ENCODE measurements around the gene TEKT5.
A peak's percentile ranks its signal among the peaks of the same experiment; 100 is the strongest.
"Not testable (repeated sequence)": the region's sequence is repeated elsewhere in the genome, so short reads cannot be mapped to it uniquely, and the experiment has no call there.

TEKT5 gene

DNA sequence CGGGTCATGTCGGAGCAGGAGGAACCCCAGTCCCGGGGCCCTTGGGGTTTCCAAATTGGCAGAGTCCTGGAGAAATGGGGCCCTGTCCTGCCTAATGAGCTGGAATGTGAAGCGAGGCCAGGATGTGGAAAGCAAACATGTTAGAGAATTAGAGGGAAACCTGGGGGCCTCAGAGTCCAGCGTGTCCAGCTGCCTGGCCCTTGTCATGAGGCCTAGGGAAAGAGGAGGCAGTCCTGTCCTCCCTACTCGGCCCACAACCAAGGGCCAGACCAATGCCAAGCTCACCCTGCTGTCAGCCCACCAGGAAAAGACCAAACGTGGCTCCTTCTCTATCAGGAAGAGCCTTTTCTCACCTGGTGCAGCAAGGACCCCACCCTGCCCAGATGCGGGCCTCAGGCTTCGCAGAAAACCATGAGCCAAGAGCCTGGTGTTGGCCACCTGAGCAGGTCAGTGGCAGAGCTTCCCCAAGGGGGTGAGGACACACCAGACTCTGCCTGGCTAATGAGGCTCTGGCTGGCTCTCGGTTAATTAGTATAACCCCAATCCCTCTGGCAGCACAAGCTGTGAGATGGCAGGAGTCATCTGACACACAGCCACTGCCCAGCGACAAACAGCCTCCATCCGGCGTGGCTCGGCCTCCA, 10.1 kb downstream of the TEKT5 start:
- no peak for DNase-seq

DNA sequence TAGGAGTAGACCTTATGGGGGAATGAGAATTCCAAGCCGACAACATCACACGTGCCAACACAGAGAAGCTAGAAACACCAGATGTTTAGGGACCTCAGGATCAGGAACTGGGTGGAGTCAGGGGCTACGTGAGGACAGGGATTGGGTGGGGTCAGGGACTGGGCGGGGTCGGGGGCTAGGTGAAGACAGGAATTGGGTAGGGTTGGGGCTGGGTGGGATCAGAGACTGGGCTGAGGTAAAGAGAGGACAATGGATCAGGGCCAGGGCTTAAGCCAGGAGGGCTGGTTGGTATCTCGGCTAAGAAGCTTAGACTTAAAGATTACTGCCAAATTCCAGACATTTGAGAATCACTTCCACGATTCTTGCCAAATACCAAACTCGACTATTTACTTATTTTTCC, 11.6 kb downstream of the TEKT5 start:
- DNase-seq: no peak

DNA sequence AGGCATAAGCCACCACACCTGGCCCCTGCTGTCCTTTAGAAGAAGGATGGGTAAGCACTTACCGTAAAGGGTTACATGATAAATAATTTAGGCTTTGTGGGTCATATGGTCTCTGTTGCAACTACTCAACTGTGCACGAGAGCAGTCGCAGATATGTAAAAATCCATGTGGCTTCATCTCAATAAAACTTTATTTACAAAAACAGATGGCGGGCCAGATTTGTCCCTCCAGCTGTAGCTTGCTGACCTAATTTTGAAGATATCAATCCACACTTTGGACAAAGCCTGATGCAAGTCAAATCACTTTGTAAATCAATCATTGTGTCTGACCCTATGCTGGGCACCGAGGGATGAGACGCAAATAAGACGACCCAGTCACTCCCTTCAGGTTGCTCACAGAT, 12.1 kb downstream of the TEKT5 start:
- no peak for DNase-seq

DNA sequence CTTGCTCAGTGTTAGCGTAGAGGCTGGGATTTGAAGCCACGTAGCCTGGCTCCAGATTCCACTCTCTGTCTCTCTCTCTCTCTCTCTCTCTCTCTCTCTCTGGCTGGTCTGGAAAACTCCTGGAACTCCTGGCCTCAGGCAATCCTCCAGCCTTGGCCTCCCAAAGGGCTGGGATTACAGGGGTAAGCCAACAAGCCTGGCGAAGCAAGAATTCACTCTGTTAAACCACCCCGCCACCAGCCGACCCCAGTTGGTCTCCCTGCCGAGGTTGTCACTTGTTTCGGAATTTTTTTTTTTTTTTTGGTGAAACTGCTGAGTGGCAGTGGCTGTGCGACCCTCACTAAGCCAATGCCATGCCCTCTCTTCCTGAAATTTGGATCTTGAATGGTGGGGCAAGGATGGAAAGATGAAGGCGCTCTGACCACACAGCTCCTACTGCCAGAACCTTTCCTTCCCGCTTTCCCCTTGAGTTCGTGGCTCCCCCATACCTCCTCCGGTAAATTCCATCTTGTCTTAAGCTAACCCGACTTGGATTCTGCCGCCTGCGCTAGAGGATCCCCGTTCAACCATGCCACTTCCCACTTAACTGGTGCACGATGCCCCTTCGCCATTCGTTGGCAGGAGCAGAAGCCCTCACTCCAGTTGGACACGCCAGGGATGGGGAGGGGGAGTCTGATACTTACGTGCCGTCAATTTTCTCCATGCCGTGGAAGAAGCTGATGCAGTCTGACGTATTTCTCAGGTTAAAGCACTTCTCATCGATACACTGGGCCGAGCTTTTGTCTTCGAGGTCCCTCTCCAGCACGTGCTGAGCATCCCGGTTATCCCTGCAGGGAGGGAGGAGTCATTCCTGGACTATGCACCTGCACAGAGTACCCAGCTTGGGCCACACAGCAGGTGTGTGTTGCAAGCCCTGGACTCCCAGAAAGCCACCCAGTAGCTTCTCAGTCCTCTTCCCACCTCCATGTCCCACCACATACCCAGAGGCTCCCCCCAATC, 13.1 kb downstream of the TEKT5 start:
- no peak for DNase-seq

DNA sequence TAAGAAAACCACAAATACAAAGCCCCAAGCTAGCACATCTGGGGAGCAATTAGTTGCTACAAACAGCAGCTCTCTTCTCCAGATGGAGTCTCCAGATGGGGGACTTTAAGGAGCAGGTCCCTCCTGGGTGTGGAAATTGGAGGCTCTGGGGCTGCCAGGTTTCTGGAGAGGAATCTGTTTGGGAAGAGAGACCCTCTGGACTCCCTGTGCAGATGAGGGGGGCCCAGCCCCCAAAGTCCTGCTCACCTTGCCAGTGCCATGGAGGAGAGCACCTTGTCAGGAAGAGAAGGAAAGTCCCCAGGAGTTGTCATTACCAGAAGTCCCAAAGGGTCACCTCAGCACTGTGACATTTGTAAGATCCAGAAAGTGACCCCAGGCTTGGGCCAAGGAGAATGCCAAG, 14.8 kb downstream of the TEKT5 start:
- no peak for DNase-seq

DNA sequence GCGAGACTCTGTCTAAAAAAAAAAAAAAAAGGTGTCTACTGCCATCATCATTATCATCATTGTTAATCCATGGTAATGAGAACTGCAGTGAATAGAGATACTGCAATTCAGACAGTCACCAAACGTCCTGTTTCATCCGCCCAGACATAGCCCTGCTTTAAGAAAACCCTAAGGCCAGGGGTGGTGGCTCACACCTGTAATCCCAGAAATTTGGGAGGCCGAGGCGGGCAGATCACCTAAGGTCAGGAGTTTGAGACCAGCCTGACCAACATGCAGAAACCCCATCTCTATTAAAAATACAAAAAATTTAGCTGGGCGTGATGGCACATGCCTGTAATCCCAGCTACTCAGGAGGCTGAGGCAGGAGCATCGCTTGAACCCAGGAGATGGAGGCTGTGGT, 15.3 kb downstream of the TEKT5 start:
- not testable (repeated sequence) for DNase-seq

DNA sequence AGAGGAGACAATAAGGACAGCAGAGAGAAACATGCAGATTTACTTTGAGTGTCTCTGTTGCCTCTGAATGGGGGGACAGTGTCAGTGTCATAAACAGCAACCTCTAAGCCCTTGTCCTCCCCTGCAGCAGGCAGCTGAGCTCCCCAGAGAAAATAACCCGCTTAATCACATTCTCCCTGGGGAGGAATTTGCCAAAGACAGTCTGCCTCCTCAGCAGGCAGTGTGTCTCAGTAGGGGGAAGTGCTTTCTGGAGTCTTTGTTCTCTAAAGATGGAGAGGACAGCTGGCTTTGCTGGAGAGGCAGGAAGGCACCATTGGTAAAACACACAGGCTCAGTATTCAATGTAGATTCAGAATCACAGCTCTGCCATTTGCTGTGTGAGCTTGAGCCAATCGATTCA, 16.1 kb downstream of the TEKT5 start:
- no peak for DNase-seq

DNA sequence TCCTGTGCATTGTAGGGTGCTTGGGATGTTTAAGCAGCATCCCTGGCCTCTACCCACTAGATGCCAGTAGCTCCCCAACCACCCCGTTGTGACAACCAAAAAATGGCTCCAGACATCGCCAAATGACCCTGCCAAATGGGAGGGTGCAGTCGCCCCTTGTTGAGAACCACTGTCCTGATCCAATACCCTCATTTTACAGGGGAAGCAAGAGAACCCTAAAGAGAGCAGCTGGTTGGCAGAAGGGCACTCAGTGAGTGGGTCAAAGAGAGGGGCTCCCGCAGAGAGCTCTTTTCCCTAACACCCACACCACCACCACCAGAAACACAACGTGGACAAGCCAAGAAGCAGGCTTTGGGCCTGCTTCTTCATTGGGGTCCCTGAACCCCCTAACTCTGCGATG, 18.4 kb downstream of the TEKT5 start:
- no peak for DNase-seq

DNA sequence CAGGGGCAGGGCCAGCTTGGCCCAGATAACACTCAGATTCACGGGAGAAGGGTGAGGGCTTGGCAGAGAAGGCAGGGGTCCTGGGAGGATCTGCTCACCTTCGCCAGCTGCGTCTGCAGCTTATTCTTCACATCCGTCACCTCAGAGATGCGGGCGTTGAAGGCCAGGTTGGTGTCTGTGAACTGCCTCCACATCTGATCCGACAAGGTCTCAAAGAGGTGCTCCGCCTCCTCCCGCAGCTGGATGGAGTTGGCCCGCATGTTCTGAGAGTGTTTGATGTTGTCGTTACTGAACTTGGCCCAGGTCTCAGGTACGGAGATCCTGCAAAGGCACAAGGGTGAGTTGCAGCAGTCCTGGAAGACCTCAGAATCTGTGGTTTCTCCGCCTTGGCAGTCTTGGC, 18.9 kb downstream of the TEKT5 start:
- DNase-seq: no peak

DNA sequence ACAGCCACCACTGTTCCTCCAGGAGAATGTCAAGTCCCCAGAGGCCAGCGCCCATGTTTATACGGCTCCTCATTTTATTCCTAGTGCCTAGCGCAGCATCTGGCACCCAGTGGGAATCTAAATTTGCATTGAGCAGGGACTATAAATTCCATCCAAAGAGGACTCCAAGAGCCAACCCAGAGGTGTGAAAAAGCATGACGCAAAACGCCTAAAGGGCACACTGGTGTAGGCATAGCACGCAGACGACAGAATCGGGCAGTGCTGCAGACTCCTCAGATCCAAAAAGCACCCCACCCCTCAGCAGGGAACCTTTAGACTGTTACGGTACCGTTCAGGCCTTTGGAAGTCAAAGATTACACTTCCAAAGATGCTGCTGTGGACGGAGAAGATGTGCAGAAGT, 19.5 kb downstream of the TEKT5 start:
- DNase-seq: no peak

DNA sequence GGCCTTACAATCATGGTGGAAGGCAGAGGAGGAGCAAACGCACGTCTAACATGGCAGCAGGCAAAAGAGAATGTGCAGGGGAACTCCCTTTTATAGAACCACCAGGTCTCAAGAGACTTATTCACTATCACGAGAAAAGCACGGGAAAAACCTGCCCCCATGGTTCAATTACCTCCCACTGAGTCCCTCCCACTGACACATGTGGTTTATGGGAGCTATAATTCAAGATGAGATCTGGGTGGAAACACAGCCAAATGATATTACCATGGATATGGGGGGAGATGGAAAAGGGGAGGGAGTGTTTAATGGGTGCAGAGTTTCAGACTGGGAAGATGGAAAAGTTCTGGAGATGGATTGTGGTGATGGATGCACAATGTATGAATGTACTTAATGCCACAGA, 23.0 kb downstream of the TEKT5 start:
- no peak for DNase-seq

DNA sequence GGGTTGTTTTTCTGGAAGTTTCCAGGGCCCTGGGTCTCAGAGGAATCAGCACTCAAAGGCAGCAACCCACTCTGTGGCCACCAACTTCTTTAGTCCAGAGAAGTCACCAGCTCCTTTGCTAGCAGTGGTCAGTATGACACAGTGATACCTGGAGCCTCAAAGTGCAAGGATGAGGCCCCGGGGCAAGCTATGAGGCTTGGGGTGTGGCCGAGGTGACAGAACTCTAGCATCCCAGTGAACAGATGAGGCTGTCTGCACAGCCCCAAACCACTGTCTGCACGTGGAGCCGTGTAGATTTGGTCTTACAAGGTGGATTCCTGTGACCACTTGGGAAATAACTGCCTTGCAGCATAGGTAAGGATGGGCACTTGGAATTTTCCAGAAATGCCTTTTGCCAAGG, 24.9 kb downstream of the TEKT5 start:
- DNase-seq: no peak

DNA sequence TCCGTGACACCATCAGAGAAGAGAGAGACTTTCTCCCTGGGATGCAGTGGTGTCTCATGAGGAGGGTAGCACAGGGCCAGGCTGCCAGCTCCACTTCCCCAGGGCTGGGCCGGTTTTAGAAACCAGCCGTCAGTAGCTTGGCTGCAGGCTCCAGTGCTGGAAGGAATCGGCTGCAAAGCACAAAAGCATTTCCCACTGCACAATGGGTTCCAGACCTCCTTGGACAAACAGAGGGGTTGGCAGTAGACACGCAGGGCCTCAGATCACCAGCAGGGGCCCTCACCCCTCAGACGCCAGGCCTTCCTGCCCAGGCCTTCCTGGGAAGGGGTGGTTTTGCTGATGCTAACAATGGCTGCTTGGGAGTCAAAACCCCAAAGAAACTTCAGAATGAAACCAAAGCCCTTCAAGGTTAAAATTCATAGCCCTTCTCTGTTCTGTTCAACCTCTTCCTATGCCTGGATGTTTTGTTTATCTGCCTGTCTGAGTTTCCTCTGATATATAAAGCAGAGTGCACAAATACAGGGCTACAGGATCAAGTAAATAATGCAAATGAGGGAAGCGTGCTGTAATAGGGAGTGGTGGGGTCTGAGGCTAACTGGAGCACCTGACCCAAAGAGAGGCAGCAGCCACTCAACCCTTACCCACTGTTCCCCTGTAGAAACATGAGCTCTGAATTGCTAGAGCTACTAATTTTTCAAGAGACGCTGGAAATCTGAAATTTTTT, 26.2 kb downstream of the TEKT5 start:
- peak; percentile 10 for DNase-seq

DNA sequence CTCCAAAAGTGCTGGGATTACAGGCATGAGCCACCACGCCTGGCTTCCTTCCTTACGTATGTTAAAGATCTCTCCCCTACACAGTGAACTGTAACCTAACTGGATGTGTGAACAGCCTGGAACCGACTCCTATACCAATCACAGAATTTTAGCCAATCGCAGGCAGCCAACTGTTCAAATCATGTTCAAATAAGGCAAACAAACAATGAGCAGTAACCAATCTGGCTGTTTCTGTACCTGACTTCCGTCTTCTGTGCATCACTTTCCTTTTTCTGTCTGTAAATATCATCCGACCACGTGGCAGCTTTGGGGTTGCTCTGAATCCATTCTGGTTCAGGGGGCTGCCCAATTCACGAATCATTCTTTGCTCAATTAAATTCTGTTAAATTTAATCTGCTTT, 27.5 kb downstream of the TEKT5 start:
- DNase-seq: no peak

DNA sequence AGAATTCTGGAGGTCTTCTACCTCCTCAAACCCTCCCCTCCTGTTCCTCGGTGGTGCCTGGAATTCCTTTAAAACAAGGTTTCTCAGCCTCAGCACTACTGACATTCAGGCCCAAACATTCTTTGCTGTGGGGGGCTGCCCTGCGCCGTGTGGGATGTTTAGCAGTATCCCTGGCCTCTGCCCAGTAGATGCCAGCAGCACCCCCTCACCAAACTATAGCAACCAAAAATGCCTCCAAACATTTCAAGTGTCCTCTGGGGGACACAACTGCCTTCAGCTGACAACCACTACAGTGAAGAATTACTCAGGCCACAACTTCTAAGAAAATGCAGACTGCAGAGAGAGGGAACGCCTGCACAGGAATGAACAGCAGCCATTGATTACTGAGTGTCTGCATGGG, 28.4 kb downstream of the TEKT5 start:
- DNase-seq: no peak

DNA sequence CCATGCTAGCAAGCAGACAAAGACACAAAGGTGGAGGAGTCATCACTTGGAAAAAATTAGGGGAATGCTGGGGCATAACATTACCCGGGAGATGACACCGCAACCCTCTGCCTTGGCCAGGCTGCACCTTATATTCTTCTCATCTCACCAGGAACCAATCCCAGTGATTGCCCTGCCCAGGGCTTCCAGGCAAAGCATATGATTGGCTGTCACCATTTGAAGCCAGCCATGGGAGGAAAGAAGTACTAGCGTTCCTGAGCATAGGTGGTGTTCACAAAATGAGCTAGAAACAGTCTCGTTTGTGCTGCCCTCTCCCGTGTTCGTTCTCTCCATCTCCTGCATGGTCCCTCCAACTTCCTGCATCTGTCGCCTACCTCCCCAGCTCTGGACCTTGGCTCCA, 29.6 kb downstream of the TEKT5 start:
- DNase-seq: no peak

DNA sequence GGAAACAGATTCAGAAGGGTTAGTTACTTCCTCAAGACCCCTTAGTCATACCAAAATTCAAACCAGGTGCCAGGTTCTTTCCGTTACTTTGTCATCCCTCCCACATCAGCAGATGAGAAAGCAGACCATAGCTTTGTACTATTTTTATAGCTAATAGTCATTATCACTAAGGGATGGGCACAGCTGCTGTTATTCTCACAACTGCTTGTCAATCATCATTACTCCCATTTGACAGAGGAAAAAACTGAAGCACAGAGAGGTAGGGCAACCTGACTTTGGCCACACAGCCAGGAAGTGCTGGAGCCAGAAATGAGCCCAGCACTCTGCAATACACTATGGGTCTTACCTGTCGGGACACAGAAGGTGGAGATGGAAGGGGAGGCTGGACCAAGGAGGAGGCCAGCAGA, 30.0 kb downstream of the TEKT5 start:
- no peak for DNase-seq

DNA sequence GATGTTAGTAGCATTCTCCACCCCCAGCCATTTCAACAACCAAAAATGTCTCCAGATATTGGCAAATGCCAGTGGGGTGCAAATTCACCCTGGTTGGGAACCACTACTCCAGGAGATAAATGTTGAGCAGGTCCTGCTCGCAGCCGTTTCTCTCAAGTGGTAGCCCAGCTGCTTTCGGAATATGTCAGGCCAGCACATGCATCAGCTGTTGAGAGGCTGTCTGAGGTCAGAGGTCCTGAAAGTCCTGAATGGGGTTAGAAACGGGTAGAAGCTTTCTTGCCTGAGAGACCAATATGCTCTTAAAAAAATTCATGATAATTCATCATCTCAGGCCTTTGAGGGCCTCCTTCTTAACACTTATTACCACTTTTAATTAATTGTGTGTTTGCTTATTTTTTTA, 31.0 kb downstream of the TEKT5 start:
- no peak for DNase-seq

DNA sequence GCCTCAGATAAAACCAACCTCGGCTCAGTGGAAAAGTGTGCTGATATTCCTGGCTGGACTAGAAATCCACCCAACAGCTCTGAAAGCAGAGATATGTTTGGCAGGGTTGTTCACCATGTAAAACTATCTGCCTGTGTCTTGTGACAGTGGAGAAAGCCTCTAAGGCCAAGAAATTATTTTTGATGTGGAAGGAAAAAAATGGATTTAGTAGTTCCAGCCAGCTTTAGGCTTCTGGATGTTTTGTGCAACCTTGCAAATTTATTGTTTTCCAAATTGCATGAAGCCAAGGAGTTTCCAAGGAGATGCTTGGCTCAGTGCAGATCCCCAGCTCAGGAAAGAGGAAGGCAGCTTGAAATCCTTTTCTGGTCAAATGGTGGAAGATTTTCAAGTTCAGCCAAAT, 31.6 kb downstream of the TEKT5 start:
- no peak for DNase-seq

DNA sequence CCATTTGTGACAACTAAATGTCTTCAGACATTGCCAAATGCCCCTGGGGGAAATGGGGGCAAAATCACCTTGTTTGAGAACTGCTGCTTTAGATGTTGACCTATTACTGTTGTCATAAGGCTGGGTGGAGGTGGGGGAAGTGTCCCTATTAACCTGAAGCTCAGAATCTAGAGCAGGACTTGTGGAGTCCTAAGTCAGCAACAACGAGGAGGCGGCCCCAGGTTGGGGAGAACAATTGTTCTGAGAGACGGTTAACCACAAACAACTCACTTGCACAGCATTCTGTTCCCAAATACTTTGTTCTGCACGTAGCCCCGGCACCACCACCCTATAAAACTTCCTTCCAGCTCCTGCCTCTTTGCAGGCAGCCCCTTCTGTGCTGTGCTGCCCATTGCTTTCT, 32.5 kb downstream of the TEKT5 start:
- no peak for DNase-seq

DNA sequence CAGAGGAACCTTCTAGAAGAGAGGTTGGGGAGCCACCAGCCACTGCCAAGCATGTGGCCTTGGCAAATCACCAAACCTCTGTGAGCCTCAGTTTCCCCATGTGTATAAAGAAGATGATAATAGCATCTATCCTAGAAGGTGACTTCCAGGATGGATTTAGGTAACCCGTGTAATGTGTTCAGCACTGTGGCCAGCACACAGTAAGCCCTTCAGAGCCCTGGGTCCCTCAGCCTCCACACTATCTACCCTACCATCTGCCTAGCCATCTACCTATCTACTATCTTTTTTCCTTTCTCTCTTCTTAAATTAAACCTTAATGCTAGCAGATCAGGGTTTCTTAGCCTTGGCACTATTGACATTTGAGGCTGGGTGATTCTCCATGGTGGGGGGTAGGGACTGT, 33.0 kb downstream of the TEKT5 start:
- no peak for DNase-seq

DNA sequence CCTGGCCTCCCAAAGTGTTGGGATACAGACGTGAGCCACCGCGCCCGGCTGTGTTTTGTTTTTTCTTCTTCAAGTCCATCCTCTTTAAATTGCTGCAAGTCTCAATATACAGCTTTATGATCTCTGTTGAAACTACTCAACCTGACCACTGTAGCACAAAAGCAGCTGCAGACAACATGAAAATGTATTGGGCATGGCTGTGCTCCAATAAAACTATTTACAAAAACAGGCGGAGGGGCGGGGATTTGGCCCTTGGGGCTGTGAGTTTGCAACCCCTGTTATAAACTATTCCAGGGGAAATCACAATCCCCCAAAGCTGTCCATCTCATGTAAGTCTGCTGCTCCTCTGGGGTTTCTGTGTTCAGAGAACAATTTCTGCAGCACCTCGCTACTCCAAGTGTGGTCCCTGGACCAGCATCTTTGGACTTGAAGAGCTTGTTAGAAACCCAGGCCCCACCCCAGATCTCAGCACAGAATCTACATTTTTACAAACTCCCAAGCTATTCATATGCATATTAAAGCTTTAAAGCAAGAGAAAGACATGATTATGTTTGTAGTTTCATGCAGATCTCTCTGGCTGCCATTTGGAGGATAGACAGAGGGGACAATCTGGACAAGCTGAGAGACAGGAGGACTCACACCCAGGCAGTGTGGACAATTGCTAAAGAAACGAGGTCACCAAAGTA, 33.6 kb downstream of the TEKT5 start:
- no peak for DNase-seq

DNA sequence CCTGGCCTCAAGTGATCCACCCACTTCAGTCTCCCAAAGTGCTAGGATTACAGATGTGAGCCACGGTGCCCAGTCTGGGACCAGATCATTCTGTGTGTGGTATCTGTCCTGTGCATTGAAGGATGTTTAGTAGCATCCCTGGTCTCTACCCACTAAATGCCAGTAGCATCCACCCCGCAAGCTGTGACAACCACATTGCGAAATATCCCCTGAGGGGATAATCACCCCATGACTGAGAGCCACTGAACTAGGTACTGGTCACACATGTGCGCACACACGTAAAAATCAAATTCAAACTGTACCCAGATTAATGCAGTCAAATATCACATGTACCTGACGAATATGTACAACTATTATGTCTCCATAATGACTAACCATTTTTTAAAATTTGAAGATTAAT, 35.8 kb downstream of the TEKT5 start:
- DNase-seq: no peak

Data from GDM1 (cell line).